ENCODE measurements around the gene TNNI3. TPM values are rescaled to one million over a fixed set of nuclear protein-coding genes. Genes with fewer than 3 reads are reported as not detected.
A peak's percentile ranks its signal among the peaks of the same experiment; 100 is the strongest.
"Not testable (repeated sequence)": the region's sequence is repeated elsewhere in the genome, so short reads cannot be mapped to it uniquely, and the experiment has no call there.

Gene TNNI3
- 0.12 TPM in 1 of 2 replicates, not detected in the other for polyA plus RNA-seq (2011; rRNA removed)
- polyA minus RNA-seq (2011; rRNA and poly(A)+ RNA removed), result not detected in 2 replicates

DNA sequence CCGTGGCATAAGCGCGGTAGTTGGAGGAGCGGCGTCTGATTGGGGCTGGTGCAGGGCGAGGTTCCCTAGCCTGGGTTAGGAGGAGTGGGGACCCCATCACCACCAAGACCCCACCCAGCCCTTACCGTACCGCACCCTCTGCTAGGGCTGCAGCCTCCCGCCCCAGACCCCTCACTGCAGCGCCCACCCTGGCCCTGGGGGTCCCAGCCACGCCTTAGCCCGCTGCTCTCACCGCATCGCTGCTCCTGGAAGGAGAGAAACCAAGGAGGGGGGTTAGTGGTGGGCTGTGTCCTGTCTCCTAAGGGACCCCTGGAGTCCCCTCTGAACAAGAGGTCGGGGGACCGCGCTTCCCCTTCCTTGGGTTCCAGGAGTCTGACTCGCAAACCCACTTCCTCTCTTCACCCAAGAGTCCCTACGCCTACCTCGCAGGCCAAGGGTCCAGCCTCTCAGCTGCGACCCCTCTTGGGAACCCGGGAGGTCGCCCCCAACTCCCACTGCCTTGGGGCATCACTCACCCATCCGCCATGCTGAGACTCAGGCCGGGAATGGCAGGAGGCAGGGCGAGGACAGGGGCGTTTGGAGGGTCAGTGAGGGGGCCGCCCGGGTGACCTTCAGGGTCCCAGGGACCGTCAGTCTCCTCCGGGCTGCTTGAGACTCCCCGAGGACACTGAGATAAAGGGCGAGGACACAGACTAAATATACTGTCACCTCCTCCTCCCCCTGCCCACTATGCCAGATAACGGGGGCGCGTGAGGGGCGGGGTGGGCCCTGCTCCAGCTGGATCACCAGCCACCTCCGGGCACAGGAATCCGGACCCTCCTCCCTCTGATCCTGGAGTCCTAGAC, at the start of gene TNNI3:
TSS of gene TNNI3 (minus strand) at position 669 of the 845 bp plus-strand sequence. CDS start at position 526, 143 bp downstream.
- ChIA-PET CTCF (interaction anchor here (0.7 kb wide), 1 partner anchor 66 kb away, joined by 4 read pairs; no protein-coding TSS in a partner anchor), POLR2A (no interaction called here)
- no peak within 1 kb of the TSS for H3K4me3 ChIP-seq (ENCODE audit: low read depth, low read length)
- H3K27me3 ChIP-seq (ENCODE audit: control insufficient read depth, insufficient read depth, low read length), result peaks cover 5% of the 10 kb centered on the region; the same call in 1 of the 2 replicates
- TF ChIP-seq, protein P1, sequence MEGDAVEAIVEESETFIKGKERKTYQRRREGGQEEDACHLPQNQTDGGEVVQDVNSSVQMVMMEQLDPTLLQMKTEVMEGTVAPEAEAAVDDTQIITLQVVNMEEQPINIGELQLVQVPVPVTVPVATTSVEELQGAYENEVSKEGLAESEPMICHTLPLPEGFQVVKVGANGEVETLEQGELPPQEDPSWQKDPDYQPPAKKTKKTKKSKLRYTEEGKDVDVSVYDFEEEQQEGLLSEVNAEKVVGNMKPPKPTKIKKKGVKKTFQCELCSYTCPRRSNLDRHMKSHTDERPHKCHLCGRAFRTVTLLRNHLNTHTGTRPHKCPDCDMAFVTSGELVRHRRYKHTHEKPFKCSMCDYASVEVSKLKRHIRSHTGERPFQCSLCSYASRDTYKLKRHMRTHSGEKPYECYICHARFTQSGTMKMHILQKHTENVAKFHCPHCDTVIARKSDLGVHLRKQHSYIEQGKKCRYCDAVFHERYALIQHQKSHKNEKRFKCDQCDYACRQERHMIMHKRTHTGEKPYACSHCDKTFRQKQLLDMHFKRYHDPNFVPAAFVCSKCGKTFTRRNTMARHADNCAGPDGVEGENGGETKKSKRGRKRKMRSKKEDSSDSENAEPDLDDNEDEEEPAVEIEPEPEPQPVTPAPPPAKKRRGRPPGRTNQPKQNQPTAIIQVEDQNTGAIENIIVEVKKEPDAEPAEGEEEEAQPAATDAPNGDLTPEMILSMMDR (IDR thresholded peaks at IDR 0.05; ENCODE audit: insufficient read depth, low read depth, low read length), result no peak
- H3K36me3 ChIP-seq (ENCODE audit: control insufficient read depth, insufficient read depth, low read length), result no peaks in the 10 kb centered on the region
- no peak for DNase-seq (ENCODE audit: low read depth)

DNA sequence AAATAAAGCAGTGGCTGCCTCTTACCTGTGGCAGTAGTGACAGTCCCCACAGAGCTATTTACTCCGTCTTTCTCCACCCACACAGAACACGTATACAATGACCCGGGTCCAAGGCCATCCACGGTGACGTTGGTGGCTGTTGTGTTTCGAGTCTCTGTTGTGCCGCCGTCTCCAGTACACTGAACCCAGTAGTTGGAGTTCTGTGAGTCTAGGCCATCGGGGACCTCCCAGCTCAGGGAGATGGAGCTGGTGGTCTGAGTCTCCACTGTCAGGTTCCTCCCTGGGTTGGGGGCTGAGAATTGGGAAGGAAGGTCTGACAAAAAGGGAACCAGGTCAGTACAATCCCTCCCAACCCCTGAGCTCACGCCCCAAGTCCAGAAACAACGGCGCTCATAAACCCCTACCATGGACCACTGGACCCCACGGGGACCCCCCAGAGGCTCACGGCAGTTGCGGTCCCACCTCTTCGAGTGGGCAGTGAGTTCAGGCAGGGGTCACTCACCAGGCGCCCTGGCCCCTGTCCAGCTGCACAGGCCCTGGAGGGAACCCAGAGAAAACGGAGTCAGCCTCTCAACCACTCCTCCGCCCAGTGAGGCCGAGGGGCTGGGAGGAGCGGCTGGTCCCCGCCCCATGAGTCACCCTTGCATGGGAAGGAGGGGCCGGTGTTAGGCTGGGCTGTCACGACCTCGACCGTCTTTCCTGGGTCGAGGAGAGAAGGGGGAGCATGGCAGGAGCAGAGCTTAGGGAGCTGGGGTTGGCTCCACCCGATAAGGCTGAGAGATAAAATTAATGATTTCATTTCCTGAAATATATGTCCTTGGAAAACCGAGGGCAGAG, 49.4 kb upstream of the TNNI3 start:
- no peaks in the 10 kb centered on the region for H3K27me3 ChIP-seq (ENCODE audit: control insufficient read depth, insufficient read depth, low read length)
- ChIA-PET CTCF (no interaction called here), POLR2A (no interaction called here)
- DNase-seq (ENCODE audit: low read depth), result peak; percentile 67
- peak overlapping the region; percentile 29 for H3K4me3 ChIP-seq (ENCODE audit: low read depth, low read length)
- TF ChIP-seq, protein P1 (IDR thresholded peaks at IDR 0.05; ENCODE audit: insufficient read depth, low read depth, low read length), result no peak
- H3K36me3 ChIP-seq (ENCODE audit: control insufficient read depth, insufficient read depth, low read length), result no peaks in the 10 kb centered on the region

DNA sequence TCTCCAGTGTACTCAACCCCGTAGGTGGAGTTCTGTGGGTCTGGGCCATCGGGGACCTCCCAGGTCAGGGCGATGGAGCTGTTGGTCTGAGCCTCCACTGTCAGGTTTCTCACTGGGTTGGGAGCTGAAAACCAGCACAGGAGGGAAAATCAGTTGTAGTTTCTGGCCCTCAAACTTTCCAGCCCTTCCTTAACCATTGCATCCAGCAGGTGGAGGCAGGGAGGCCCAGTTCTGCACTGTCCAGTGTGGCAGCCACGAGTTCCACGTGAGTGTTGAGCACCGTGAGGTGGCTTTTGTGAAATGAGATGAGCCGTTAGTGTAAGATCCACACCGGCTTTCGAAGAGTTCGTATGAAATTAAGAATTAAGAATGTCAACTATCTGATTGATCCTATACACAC, 44.7 kb upstream of the TNNI3 start:
- DNase-seq (ENCODE audit: low read depth); H3K36me3 ChIP-seq (ENCODE audit: control insufficient read depth, insufficient read depth, low read length); H3K27me3 ChIP-seq (ENCODE audit: control insufficient read depth, insufficient read depth, low read length); H3K4me3 ChIP-seq (ENCODE audit: low read depth, low read length); POLR2A ChIA-PET: not testable (repeated sequence)
- TF ChIP-seq, protein P1 (IDR thresholded peaks at IDR 0.05; ENCODE audit: insufficient read depth, low read depth, low read length), result peak; percentile 28
- CTCF ChIA-PET, result interaction anchor here (1.0 to 1.7 kb wide), 3 partner anchors 22 to 42 kb away, joined by 3 to 6 read pairs (median 4); partner anchors contain the start of gene SYT5

DNA sequence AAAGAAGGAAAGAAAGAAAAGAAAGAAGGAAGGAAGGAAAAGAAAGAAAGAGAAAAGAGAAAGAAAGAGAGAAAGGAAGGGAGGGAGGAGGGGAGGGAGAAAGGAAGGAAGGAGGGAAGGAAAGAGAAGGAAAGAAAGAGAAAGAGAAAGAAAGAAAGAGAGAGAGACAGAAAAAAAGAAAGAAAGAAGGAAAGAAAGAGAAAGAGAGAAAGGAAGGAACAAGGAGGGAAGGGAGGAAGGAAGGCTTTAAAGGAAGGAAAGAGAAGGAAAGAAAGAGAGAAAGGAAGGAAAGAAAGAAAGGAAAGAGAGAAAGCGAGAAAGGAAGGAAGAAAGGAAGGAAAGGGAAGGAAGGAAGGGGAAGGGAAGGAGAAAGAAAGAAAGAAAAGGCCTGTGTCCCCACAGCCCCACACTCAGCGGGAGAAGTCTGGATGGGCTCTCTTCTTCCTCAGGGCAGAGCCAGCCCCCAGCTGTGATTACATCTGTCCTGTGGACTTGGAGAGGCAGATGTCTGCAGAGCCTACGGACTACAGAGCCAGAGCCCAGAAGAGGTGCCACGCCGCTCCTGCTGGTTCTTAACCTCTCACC, 42.2 kb upstream of the TNNI3 start:
- no peak for DNase-seq (ENCODE audit: low read depth)
- Histone ChIP-seq H3K27me3 (ENCODE audit: control insufficient read depth, insufficient read depth, low read length) (no peaks in the 10 kb centered on the region), H3K36me3 (ENCODE audit: control insufficient read depth, insufficient read depth, low read length) (no peaks in the 10 kb centered on the region), H3K4me3 (ENCODE audit: low read depth, low read length) (no peak overlapping the region)
- ChIA-PET CTCF (no interaction called here), POLR2A (no interaction called here)
- TF ChIP-seq, protein P1 (IDR thresholded peaks at IDR 0.05; ENCODE audit: insufficient read depth, low read depth, low read length), result no peak
